ENCODE data around the gene CDKN2D.

- TF ChIP-seq POLR2A (IDR thresholded peaks at IDR 0.05; ENCODE audit: low read depth, low read length), result no peak
- no peak for TF ChIP-seq POLR2AphosphoS5 (IDR thresholded peaks at IDR 0.05; ENCODE audit: low read depth, low read length)
- TF ChIP-seq TAF1 (IDR thresholded peaks at IDR 0.05; ENCODE audit: borderline replicate concordance, low read depth, low read length), result no peak
Measured at GRCh38 chr19:10535613-10536012, 33.2 kb downstream of the CDKN2D start.
